Pancreas (tissue), 10 donors: ENCODE data around the gene EVA1A. TPM values are rescaled to one million over a fixed set of nuclear protein-coding genes. Genes with fewer than 3 reads are reported as not detected.
A peak's percentile ranks its signal among the peaks of the same experiment; 100 is the strongest.

ENCODE experiments used
- ATAC-seq, 4 donors: fragments of 200-7000 bp; cut with Tn5 transposase; one replicate each; pipeline versions ENCODE4 v1.8.0 to v1.9.1; 2020; ENCODE audit warnings: mild to moderate bottlenecking in 4 of 4, moderate library complexity in 4 of 4
- DNase-seq, 6 donors: peaks; one replicate each; pipeline ENCODE4 v3.0.0-alpha.2; 2020
- FAIRE-seq: peaks from 2 replicates; lab custom pipeline; 2012; peaks lifted over from hg19 to GRCh38; lab: Jason Lieb, UNC
- H3K27ac ChIP-seq, 4 donors: fragments of 200-600 bp; sonication (generic); 1 replicate in 3 of 4; 2 replicates in 1 of 4; pipeline versions ENCODE4 v1.5.0 to v1.8.0; 2020
- H3K27me3 ChIP-seq, 4 donors: fragments of 200-600 bp; one replicate each; pipeline ENCODE4 v1.8.0; 2021
- H3K36me3 ChIP-seq, 3 donors: fragments of 200-600 bp; sonication (generic) in 1 of 3; one replicate each; pipeline versions ENCODE4 v1.5.0 to v1.8.0; 2020 to 2021
- H3K4me1 ChIP-seq, 3 donors: fragments of 200-600 bp; one replicate each; pipeline ENCODE4 v1.8.0; 2021
- H3K4me3 ChIP-seq, 4 donors: fragments of 200-600 bp; sonication (generic) in 2 of 4; one replicate each; pipeline versions ENCODE4 v1.5.0 to v1.8.0; 2020 to 2021
- H3K9me3 ChIP-seq, 4 donors: fragments of 200-600 bp; one replicate each; pipeline ENCODE4 v1.8.0; 2021
- WGBS, 2 donors: extraction: QIAGEN DNeasy Blood & Tissue Kit; methylation state at CpG; one replicate each; pipeline ENCODE4 v1.1.7; 2013; 5-methylcytosine and 5-hydroxymethylcytosine counted together
- intact Hi-C, 3 donors: fragments of 100-400 bp; cut with DNase I; formaldehyde crosslinking; loops; one replicate each; pipeline versions ENCODE4 v1.11.1 to v1.14.2; 2022
- polyA plus RNA-seq, 2 donors: library from polyadenylated mRNA; stranded (reverse); fragments of 200-250 nt; gene quantifications; one replicate each; pipeline ENCODE4 v1.2.3, GENCODE V29; 2013
- total RNA-seq, 6 donors: library from RNA; stranded (reverse); fragmentation: NEBNext Ultra II Directional in 4 of 6; extraction: Animal tissue kit (Norgen Biotek cat#: 25700) in 4 of 6; gene quantifications; one replicate each; pipeline versions ENCODE4 v1.2.1 to v1.2.4, GENCODE V29; 2021 to 2023
- TF ChIP-seq, protein P1 (sequence below), 4 donors: fragments of 200-600 bp; sonication (generic) in 3 of 4; IDR thresholded peaks; one replicate each; pipeline versions ENCODE4 v1.5.0 to v1.8.0; 2021; ENCODE audit warnings: antibody characterized with exemption in 4 of 4
- donor health status: healthy with polysubstance abuse.
- donor health status: DM: no; HTN: no; CAD: no; lungs with moderate emphysema.
- donor health status: DM: no; HTN: no; CAD: no.
- donor health status: control.
- donor health status: control.
- donor health status: Bipolar disorder and iron deficiency.
- donor health status: DM: yes; HTN: yes; CAD: no.
- donor health status: DM: no; HTN: no; CAD: no.
- donor health status: DM: no; HTN: no; CAD: no.
- donor health status: DM: yes; HTN: yes; CAD: no.

Gene EVA1A
- total and polyA plus RNA-seq, 8 donors: 16.1 to 36.8 (median 22.4) TPM

- intact Hi-C loops: no loop called here
- 92 to 95% methylated on average over 9 of the region's 9 CpGs for WGBS, 2 donors
- no peaks in the 10 kb centered on the region for H3K36me3 ChIP-seq
- no peak overlapping the region for H3K4me3 ChIP-seq
- TF ChIP-seq, protein P1, sequence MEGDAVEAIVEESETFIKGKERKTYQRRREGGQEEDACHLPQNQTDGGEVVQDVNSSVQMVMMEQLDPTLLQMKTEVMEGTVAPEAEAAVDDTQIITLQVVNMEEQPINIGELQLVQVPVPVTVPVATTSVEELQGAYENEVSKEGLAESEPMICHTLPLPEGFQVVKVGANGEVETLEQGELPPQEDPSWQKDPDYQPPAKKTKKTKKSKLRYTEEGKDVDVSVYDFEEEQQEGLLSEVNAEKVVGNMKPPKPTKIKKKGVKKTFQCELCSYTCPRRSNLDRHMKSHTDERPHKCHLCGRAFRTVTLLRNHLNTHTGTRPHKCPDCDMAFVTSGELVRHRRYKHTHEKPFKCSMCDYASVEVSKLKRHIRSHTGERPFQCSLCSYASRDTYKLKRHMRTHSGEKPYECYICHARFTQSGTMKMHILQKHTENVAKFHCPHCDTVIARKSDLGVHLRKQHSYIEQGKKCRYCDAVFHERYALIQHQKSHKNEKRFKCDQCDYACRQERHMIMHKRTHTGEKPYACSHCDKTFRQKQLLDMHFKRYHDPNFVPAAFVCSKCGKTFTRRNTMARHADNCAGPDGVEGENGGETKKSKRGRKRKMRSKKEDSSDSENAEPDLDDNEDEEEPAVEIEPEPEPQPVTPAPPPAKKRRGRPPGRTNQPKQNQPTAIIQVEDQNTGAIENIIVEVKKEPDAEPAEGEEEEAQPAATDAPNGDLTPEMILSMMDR (IDR thresholded peaks at IDR 0.05): no peak
- ATAC-seq (no peak), FAIRE-seq (no peak), DNase-seq (no peak)
- H3K4me1 ChIP-seq: peaks cover 10 to 15% (median 11%) of the 10 kb centered on the region in 3 donors
- no peaks in the 10 kb centered on the region for H3K9me3 ChIP-seq
- H3K27me3 ChIP-seq: no peaks in the 10 kb centered on the region
- H3K27ac ChIP-seq: no peak overlapping the region
Observed at GRCh38 chr2:75564026-75564688, 3.4 kb upstream of the EVA1A start.

DNA sequence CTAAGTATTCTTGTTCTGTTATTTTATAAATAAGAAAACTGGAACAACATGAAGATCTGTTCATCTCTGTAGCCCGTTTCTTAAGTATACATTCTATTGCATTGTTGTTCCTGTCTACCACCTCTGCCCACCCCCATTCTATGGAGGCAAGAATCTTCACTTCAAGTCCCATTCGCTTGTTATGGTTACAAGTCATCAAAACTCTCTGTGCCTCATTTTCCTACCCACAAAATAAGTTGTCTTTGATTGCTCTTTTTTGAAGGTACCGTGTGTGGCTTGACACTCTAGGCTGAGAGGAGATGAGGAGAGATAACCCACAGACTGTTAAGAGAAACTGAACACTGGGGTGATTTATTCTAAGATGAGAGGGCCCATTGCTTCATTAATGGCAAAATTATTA lies 2.9 kb upstream of the EVA1A start:
- Histone ChIP-seq H3K4me1 (peaks cover 4 to 19% (median 10%) of the 10 kb centered on the region in 3 donors), H3K9me3 (no peaks in the 10 kb centered on the region), H3K4me3 (no peak overlapping the region), H3K27me3 (no peaks in the 10 kb centered on the region), H3K36me3 (no peaks in the 10 kb centered on the region), H3K27ac (no peak overlapping the region)
- intact Hi-C loops: no loop called here
- FAIRE-seq (no peak), DNase-seq (no peak), ATAC-seq (no peak)
- TF ChIP-seq, protein P1 (IDR thresholded peaks at IDR 0.05): no peak
- WGBS, 2 donors: 91 to 96% methylated on average over 3 of the region's 3 CpGs

- no peak overlapping the region for H3K4me3 ChIP-seq
- DNase-seq: no peak
- no peaks in the 10 kb centered on the region for H3K9me3 ChIP-seq
- 55 to 60% methylated on average over 5 of the region's 5 CpGs for WGBS, 2 donors
- no peak for ATAC-seq
- H3K27ac ChIP-seq: no peak overlapping the region
- TF ChIP-seq, protein P1 (IDR thresholded peaks at IDR 0.05): no peak
- no peaks in the 10 kb centered on the region for H3K36me3 ChIP-seq
- no peak for FAIRE-seq
- H3K27me3 ChIP-seq: no peaks in the 10 kb centered on the region
- intact Hi-C loops: no loop called here
- peaks cover 3 to 26% (median 13%) of the 10 kb centered on the region in 3 donors for H3K4me1 ChIP-seq
Observed at GRCh38 chr2:75562513-75562864, 1.8 kb upstream of the EVA1A start.

GRCh38 chr2:75561566-75562512 lies 1.1 kb upstream of the EVA1A start:
- Histone ChIP-seq H3K27me3 (no peaks in the 10 kb centered on the region), H3K36me3 (no peaks in the 10 kb centered on the region), H3K9me3 (no peaks in the 10 kb centered on the region), H3K4me1 (peaks cover 3 to 33% (median 20%) of the 10 kb centered on the region in 3 donors), H3K27ac (peak overlapping the region; percentile 98 to 99 (median 98)), H3K4me3 (peak overlapping the region in 3 of 4 donors; percentile 76 to 85 (median 83))
- no peak for ATAC-seq
- intact Hi-C loops: no loop called here
- no peak for DNase-seq
- FAIRE-seq: no peak
- WGBS, 2 donors: 69 to 79% methylated on average over 11 of the region's 11 CpGs
- TF ChIP-seq, protein P1 (IDR thresholded peaks at IDR 0.05): no peak
